HAP-1 (cell line): ENCODE measurements around the gene ZSWIM6.
A peak's percentile ranks its signal among the peaks of the same experiment; 100 is the strongest.

ENCODE experiments used
- DNase-seq, 2 experiments: peaks; one replicate each; pipeline ENCODE4 v3.0.0-alpha.2; 2016 to 2020; ENCODE audit warnings: low spot score in 2 of 2
- H3K27me3 ChIP-seq: fragments of 250-450 bp; sonication (Bioruptor Pico); 2 replicates; pipeline ENCODE4 v1.5.1; 2020; ENCODE audit warnings: low read depth, mild to moderate bottlenecking, moderate library complexity
- H3K36me3 ChIP-seq: fragments of 250-450 bp; sonication (Bioruptor Pico); replicated peaks from 2 replicates; pipeline ENCODE4 v1.5.1; 2020; ENCODE audit warnings: mild to moderate bottlenecking
- H3K4me1 ChIP-seq: fragments of 250-450 bp; sonication (Bioruptor Pico); 2 replicates; pipeline ENCODE4 v1.5.1; 2020; ENCODE audit warnings: mild to moderate bottlenecking
- H3K4me3 ChIP-seq: fragments of 250-450 bp; sonication (Bioruptor Pico); 2 replicates; pipeline ENCODE4 v1.5.1; 2020; ENCODE audit warnings: mild to moderate bottlenecking, moderate library complexity
- H3K9me3 ChIP-seq: fragments of 250-450 bp; sonication (Bioruptor Pico); 2 replicates; pipeline ENCODE4 v1.5.1; 2020; ENCODE audit warnings: mild to moderate bottlenecking, moderate library complexity
- in situ Hi-C: fragments of 300-500 bp; cut with MboI; formaldehyde crosslinking; loops from 3 replicates; pipeline ENCODE4 v1.14.3; 2020; ENCODE audit warnings: low sequenced_read_pairs, inconsistent platforms, mixed read lengths

ZSWIM6 gene

DNA sequence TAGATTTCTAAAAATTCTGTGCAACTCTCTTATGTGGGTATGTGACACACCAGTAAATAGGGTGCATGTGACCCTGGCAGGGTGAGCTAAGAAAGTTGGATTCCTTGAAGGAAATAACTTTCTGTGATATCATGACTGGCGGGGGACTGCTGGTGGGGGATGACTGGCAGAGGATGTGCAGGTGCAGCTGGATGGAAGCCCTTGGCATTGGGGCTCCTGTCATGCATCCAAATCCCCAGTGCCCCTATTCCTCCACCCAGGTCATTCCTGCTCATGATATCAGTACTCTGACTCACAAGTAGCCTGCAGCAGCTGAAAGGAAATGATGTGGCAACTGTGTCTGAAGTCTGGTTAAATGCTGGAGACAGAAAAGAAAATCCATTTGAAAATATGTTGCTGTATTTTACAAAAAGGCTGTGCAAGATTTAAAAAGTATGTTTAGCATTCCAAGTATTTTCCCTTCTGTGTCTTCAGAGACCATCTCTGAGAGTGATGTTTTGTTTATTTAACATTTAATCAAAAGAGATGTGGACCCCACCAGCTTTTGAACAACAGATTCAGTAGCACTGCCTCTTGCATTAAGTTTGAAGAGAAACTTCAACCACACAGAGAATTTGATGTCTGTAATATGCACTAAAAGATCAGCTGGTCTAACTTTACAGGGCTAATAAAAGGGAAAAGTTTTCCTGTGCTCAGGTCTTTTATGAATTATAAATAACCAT is 17.9 kb upstream of the ZSWIM6 start:
- no peak for DNase-seq
- H3K4me3 ChIP-seq, result no peak overlapping the region
- H3K36me3 ChIP-seq, result no peaks in the 10 kb centered on the region
- no peaks in the 10 kb centered on the region for H3K9me3 ChIP-seq
- no peaks in the 10 kb centered on the region for H3K4me1 ChIP-seq
- H3K27me3 ChIP-seq, result no peaks in the 10 kb centered on the region
- in situ Hi-C loops, result no loop called here

DNA sequence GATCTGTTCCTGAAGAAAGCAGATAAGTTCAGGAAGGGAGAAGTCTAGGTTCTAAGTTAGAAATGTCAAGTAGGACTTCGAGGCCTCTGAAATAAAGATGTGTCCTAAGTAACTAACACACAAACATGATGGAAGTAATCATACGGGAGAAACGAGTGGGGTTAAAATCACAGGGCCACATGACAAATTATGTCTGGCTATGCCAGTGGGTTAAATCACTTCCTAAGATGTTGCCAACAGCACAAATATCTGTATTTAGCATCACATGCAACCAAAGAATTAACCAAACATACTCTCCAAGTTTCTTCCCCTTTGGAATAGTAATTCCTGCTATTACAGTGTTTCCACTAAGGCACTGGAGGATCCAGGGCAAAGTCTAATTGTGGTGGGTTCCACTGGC is 13.7 kb upstream of the ZSWIM6 start:
- DNase-seq, result no peak
- no peaks in the 10 kb centered on the region for H3K4me1 ChIP-seq
- H3K27me3 ChIP-seq, result no peaks in the 10 kb centered on the region
- H3K9me3 ChIP-seq, result no peaks in the 10 kb centered on the region
- no peak overlapping the region for H3K4me3 ChIP-seq
- H3K36me3 ChIP-seq, result no peaks in the 10 kb centered on the region
- in situ Hi-C loops, result no loop called here

DNA sequence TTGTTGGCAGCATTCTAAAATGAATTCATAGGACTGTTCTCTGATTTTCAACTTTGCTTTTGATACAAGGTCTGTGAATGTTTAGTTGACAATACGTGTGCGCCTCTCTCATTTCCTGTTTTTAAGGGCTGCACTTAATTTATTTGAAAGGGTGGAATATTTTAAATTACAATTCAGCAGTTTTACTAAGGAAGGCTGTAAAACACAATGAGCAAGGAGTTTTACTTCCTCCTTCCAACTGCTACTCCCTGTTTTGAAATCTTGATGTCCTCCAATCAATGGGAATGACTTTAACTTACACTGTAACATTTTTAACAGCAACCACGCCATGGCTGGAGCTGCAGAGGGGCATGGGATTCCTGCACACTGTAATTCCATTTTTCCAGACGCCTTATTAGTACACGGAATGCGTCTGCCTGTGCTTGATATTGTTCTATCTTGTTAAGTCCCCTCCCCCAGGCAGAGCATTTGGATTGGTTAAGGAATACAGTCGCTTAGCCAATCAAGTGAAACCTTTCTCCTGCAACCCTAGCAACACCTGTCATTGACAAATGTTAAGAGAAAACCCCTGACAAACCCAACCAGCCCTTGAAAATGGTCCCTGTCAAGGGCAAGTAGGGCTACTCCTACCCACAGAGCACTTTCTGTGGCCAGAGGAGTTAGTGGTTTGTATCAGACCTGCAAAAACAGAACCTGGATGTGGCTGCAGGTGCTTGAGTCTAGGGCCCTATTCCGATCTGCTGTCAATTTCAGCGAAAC is 12.5 kb upstream of the ZSWIM6 start:
- H3K4me1 ChIP-seq, result no peaks in the 10 kb centered on the region
- no peak overlapping the region for H3K4me3 ChIP-seq
- DNase-seq, result peak in 1 of 2 experiments; percentile 55
- no peaks in the 10 kb centered on the region for H3K9me3 ChIP-seq
- H3K36me3 ChIP-seq, result no peaks in the 10 kb centered on the region
- in situ Hi-C loops, result no loop called here
- no peaks in the 10 kb centered on the region for H3K27me3 ChIP-seq

DNA sequence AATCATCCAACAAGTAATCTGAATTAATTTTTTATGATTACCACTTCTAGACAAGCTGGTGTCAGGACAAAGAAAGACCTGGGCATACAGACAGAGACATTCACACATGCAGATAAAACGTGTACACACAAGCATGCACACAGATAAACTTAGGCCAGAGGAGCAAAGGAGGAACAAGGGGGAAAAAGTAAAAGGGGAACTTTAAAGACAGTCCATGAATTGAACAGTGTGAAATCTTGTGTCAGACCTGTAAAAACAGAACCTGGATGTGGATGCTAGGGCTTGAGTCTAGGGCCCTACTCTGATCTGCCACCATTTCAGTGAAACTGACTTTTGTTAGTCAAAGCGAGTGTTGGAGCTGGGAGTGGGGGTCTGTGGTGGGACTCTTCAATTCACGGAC is 11.2 kb upstream of the ZSWIM6 start:
- Histone ChIP-seq H3K27me3 (no peaks in the 10 kb centered on the region), H3K4me3 (no peak overlapping the region), H3K9me3 (no peaks in the 10 kb centered on the region), H3K4me1 (no peaks in the 10 kb centered on the region), H3K36me3 (no peaks in the 10 kb centered on the region)
- DNase-seq, result no peak
- in situ Hi-C loops, result no loop called here

DNA sequence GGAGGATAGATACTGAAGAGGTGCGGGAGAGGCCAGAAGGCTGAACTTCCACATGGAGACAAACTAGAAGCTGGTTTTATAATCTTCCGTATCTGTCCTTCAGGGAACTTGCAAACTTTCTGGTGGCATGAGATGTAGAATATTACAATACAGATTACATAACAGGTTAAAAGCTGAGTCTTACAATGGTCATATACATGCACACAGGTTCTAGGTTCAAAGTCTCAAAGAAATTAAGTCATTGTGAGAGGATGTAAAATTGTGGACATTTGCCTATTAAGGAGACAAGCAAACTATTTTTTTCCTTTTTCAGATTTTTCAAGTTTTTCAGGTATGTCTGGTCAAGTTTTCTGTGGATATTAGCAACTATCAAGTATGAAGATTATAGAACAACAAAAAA is 10.4 kb upstream of the ZSWIM6 start:
- in situ Hi-C loops, result no loop called here

DNA sequence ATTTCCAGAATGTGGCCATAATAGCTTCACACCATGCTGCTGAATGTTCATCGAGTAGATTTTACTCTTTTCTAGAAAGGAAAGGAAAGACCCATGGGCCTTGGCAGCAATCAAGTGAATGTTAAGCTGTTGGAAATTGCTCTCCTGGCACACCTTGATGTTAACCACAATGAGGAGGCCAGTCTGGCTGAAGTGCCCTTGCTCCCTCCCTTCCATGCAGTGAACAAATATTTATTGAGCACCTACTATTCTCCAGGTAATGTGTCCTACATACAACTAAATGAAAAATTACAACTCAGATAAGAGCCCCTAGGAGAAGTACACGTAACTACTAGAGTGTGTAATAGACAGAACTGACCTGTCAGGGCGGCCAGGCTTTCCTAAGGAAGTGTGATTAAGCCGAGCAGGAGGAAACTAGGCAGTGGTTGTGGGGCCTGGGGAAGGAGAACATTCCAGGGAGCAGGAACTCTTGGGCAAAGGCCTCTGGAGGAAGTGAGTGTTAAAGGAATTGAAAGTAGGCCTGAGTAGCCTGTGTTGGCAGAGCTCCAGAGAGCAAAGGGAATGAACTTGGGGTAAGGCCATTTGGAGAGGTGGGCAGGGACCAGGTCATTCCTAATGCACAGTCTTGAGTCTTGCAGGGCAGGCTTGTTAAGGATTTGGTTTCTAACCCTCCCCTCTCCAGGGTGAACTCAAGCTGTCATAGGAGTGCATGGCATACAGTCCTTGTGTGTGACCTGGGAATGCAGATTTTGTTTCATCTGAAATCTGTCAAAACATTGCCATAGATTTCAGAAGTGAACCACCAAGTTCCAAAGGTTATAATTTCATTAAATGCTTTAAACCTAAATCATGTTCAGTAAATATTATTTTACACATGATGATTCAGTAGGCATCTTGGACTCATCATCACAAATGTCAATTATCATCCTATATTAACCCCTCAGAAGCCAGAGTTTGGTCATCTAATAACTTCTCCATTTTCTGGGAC is 9.0 kb upstream of the ZSWIM6 start:
- no peaks in the 10 kb centered on the region for H3K4me1 ChIP-seq
- in situ Hi-C loops, result no loop called here
- no peak for DNase-seq
- H3K4me3 ChIP-seq, result no peak overlapping the region
- no peaks in the 10 kb centered on the region for H3K27me3 ChIP-seq
- no peaks in the 10 kb centered on the region for H3K36me3 ChIP-seq
- H3K9me3 ChIP-seq, result no peaks in the 10 kb centered on the region

More for the DNA sequence above, 10.4 kb upstream of the ZSWIM6 start:
- Histone ChIP-seq H3K36me3 (no peaks in the 10 kb centered on the region), H3K4me1 (no peaks in the 10 kb centered on the region), H3K27me3 (no peaks in the 10 kb centered on the region), H3K9me3 (no peaks in the 10 kb centered on the region), H3K4me3 (no peak overlapping the region)
- no peak for DNase-seq

DNA sequence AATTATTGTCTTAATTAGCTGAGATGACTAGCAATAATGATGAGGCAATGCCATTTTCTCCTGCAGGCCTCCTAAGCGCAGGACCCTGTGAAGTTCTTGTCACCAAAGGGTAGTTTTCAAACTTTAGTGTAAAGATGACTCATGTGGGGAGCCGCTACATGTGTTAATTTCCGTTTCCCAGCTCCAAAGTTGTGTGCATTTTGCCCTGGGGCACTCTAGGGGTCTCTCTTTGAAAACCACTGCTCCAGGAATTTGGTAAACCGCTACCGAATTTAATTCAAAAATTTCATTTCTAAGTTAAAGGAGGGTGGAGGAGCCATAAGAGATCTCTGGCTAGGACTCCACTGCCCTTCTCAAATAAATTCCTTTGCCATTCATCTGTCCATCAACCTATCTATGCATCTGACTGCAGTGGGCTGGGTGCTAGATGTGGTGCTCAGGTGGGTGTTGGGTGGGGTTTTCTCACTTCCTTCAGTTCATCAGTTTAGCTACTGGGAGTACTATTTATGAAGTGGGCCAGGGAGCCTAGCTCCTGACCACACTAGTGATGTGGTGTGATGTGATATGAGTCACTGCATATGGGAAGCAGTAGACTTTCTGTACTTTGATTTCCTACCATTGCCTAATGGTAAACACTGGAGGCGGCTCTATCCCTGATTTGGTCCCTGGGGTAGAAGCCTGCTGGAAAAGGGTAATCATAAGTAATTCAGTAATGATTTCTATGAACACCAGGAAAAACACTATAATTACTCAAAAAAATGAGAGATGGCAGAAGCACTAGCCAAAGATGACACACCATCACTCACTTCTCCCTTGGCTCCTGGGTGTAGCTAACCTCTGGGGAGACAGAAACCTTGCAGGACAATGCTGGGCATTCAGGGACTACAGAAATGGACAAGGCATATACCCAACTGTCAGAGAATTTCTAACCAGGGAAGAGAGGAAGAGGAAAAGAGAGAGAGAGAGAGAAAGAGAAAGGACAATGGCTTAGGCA is 4.0 kb upstream of the ZSWIM6 start:
- in situ Hi-C loops, result no loop called here

DNA sequence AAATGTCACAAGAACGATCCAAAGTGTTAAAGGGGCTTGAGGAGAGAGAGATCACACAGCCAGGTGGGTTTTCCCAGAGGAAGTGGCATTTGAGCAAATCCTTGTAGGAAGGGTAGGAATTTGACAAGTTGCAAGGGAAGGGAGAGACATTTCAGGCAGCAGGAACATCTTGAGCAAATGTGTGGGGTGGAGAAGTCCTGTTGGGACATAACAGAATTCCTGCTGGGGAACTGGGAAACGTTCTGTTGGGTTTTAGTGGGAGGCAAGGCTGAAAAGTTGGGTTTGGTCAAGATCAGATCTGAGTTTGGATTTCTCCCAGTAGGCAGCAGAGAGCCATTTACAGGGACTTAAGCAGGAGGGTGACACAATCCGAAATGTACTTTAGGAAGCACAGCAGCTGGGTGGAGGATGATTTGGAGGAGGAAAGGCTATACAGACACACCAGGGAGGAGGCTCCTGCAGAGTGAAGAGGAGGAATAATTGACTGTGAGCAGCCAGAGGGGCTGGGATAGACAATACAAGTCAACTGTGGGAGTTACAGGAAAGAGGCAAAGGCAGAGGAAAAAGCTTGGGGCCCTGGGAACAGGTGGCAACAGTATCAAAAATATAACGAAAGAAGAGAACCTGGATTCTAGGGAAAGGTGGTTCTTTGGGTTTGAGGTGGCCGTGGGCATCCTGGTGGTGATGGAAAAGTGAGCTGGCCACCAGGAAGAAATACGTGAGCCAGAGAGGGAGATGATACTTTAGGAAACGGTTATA is 3.1 kb upstream of the ZSWIM6 start:
- in situ Hi-C loops, result no loop called here
- Histone ChIP-seq H3K36me3 (no peaks in the 10 kb centered on the region), H3K27me3 (no peaks in the 10 kb centered on the region), H3K4me3 (no peak overlapping the region), H3K9me3 (no peaks in the 10 kb centered on the region), H3K4me1 (peaks cover 8% of the 10 kb centered on the region; the same call in 1 of the 2 replicates)
- DNase-seq, result no peak

More for the DNA sequence above, 4.0 kb upstream of the ZSWIM6 start:
- DNase-seq, result peak in 1 of 2 experiments; percentile 43
- Histone ChIP-seq H3K36me3 (no peaks in the 10 kb centered on the region), H3K27me3 (no peaks in the 10 kb centered on the region), H3K9me3 (no peaks in the 10 kb centered on the region), H3K4me3 (no peak overlapping the region), H3K4me1 (peaks cover 8% of the 10 kb centered on the region; the same call in 1 of the 2 replicates)

DNA sequence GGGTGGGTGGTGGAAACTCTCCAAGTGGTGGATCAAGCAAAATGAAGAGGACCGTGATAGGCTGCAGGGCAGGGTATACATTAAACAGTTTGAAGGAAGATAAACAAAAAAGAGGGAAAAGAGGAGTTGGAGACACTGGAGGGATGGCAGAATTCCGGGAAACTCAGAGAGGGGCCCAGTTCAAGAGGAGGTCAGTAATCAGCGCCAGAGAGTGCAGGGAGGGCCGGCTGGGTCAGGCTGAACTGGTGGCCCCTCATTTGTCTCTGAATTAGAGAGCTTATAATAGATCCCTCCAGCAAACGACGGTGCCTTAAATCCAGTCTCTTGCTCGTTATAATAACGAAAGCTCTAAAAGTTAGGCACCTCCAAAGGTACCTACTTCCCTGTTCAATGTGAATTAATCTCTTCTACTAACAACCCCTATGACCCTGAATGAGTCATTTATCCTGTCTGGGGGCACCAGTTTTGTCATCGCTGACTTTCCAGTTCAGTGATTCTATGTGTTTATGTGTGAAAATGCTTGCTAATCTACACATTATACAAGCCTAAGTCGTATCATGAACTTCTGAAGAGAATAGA is 2.4 kb upstream of the ZSWIM6 start:
- Histone ChIP-seq H3K9me3 (no peaks in the 10 kb centered on the region), H3K4me1 (peaks cover 12% of the 10 kb centered on the region), H3K4me3 (no peak overlapping the region; the same call in 1 of the 2 replicates), H3K36me3 (no peaks in the 10 kb centered on the region), H3K27me3 (no peaks in the 10 kb centered on the region)
- in situ Hi-C loops, result no loop called here
- no peak for DNase-seq

DNA sequence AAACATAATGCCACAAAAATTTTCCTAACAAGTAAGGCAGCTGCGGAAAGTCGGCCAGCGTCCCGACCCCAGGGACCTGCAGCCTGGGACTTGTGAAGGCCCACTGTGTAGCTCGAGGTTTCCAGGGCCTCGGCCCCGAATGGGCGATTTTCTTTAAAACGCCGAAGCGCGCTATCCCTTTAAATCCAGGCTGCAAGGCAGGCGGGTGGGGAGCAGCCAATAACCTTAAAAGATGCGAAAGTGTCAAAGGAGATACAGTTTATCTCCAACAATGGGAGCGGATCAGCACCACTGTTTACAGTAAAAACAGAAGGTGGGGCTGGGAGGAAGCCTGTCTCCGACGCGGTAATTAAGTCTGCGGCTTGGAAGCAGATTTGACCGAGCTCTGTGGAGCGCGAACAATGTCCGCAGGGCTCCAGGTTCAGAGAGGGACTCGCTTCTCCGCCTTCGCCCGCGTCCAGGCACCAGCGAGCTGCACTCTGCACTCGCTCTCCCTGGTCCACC is 1.7 kb upstream of the ZSWIM6 start:
- Histone ChIP-seq H3K9me3 (no peaks in the 10 kb centered on the region), H3K27me3 (no peaks in the 10 kb centered on the region), H3K36me3 (no peaks in the 10 kb centered on the region), H3K4me3 (peak overlapping the region; percentile 88), H3K4me1 (peaks cover 17% of the 10 kb centered on the region)
- in situ Hi-C loops, result no loop called here
- peak; percentile 44 to 65 for DNase-seq

DNA sequence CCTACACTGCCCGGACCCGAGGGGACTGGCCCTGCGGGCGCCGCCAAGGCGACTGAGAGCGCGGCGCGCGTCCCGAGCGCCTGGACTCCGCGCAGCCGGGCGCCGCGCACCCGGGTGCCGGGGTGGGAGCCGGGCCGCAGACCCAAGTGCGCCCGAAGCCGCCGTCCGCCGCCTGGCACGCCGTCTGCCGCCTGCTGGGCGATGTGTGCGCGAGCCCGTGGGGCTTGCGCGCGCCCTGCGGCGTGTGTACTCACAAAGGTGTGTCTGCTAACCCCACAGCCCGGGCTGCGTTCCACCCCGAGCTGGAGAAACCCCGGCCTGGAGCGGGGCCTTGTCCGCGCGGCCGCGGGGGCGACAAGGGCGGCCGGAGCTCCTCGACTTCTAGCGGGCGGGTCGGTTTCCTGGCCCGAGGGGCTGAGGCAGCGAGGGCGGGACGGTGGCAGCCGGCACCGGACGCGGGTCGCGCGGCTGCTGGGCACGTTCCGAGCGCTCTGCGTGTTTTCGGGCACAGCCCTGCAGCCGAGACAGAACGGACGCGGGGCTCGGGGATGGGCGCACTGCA is 1.1 kb upstream of the ZSWIM6 start:
- Histone ChIP-seq H3K4me3 (peak overlapping the region; percentile 88), H3K27me3 (no peaks in the 10 kb centered on the region)

More for the DNA sequence above, 1.1 kb upstream of the ZSWIM6 start:
- in situ Hi-C loops, result no loop called here
- Histone ChIP-seq H3K9me3 (no peaks in the 10 kb centered on the region), H3K4me1 (peaks cover 17% of the 10 kb centered on the region), H3K36me3 (no peaks in the 10 kb centered on the region)
- peak in 1 of 2 experiments; percentile 67 for DNase-seq
